NB4 (cell line): ENCODE measurements around the gene SLC51B.
A peak's percentile ranks its signal among the peaks of the same experiment; 100 is the strongest.

Experiments used
- DNase-seq: peaks from one replicate; pipeline ENCODE4 v3.0.0; 2010; ENCODE audit warnings: low read depth
- H3K4me3 ChIP-seq: one replicate; pipeline ENCODE4 v1.5.1; 2011; ENCODE audit warnings: mild to moderate bottlenecking, low read depth, low read length, moderate library complexity
- MAX ChIP-seq: IDR thresholded peaks from 2 replicates; pipeline ENCODE4 v1.6.1; 2011; ENCODE audit warnings: low read depth, low read length
- MYC ChIP-seq: IDR thresholded peaks from 2 replicates; pipeline ENCODE4 v1.6.1; 2011; ENCODE audit warnings: low read depth, low read length
- POLR2A ChIP-seq: IDR thresholded peaks from 2 replicates; pipeline ENCODE4 v1.6.1; 2011; ENCODE audit warnings: mild to moderate bottlenecking; ENCODE audit not compliant: insufficient read length; ENCODE audit errors: extremely low read depth
- TF ChIP-seq, protein P1 (sequence below): IDR thresholded peaks from one replicate; pipeline ENCODE4 v1.5.1; 2012; ENCODE audit warnings: low read depth, low read length

SLC51B gene

GRCh38 chr15:65085990-65086679, 40.9 kb downstream of the SLC51B start:
- DNase-seq = peak; percentile 46
- H3K4me3 ChIP-seq = no peak overlapping the region
- TF ChIP-seq, protein P1, sequence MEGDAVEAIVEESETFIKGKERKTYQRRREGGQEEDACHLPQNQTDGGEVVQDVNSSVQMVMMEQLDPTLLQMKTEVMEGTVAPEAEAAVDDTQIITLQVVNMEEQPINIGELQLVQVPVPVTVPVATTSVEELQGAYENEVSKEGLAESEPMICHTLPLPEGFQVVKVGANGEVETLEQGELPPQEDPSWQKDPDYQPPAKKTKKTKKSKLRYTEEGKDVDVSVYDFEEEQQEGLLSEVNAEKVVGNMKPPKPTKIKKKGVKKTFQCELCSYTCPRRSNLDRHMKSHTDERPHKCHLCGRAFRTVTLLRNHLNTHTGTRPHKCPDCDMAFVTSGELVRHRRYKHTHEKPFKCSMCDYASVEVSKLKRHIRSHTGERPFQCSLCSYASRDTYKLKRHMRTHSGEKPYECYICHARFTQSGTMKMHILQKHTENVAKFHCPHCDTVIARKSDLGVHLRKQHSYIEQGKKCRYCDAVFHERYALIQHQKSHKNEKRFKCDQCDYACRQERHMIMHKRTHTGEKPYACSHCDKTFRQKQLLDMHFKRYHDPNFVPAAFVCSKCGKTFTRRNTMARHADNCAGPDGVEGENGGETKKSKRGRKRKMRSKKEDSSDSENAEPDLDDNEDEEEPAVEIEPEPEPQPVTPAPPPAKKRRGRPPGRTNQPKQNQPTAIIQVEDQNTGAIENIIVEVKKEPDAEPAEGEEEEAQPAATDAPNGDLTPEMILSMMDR = peak; percentile 60
- TF ChIP-seq MYC (0 out of 2 replicates have a peak, but pooled peaks have one; percentile 9), POLR2A (no peak), MAX (no peak)

DNA sequence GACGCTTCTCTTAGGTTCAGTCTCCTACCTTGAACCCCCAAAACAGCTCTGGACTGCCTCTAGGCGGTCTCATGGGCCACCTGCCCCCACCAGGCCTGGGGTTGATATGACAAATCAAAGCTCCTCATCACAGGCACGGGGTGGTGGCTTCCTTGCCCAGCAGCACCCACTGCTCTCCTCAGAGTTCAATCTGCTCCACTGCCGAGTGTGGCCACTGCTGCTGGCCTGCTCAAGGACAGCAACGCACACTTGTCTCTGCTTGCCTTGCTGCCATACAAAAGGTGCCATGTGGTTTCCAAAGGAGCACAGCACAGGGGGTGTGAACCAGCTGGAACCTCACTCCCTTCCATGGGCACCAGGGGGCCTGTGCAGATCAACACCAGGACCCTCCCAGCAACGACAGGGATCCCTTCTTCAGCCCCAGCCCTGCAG, 41.5 kb downstream of the SLC51B start:
- no peak for TF ChIP-seq MAX
- H3K4me3 ChIP-seq = no peak overlapping the region
- DNase-seq = peak; percentile 27

- H3K4me3 ChIP-seq = no peak overlapping the region
- DNase-seq = no peak
- TF ChIP-seq, protein P1 = no peak
- TF ChIP-seq MYC = no peak
- TF ChIP-seq MAX = no peak
- no peak for TF ChIP-seq POLR2A
Measured at GRCh38 chr15:65087411-65087810, 42.2 kb downstream of the SLC51B start.

GRCh38 chr15:65087873-65088642, 42.9 kb downstream of the SLC51B start:
- TF ChIP-seq MYC (no peak), POLR2A (no peak), MAX (no peak)
- TF ChIP-seq, protein P1 = no peak
- DNase-seq = no peak
- H3K4me3 ChIP-seq = no peak overlapping the region

- TF ChIP-seq, protein P1 = no peak
- TF ChIP-seq POLR2A = no peak
- TF ChIP-seq MYC = no peak
- no peak for TF ChIP-seq MAX
- H3K4me3 ChIP-seq = no peak overlapping the region
- DNase-seq = no peak
Measured at GRCh38 chr15:65088643-65089021, 43.4 kb downstream of the SLC51B start.

DNA sequence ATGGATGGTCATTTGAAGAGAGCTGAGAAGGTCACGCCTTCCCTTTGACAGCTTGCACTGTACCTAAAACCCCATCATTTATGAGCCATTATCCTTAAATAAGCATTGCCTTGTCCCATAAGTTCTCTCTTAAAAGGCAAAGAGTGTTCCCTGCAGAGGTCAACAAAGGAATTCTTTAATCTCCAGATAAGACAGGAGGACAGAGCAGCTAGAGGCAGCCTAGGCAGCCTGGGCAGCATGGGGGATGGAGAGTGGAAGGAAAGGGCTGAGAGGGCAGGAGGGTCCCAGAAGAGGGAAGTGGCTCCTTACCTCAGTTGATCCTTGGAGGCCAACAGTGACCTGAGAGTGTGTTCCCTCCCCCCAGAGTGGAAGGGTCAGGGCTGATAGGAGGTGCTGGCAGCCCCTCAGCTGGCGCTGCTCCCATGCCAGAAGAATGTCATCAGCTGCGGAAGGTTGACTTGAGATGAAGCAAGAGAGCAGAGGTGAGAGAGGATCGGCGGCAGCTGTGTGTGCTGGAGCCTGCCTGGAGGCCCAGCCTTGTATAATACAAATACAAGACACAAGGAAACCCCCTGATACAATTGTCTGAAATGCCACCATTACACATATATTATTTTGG, 44.1 kb downstream of the SLC51B start:
- H3K4me3 ChIP-seq = no peak overlapping the region
- no peak for TF ChIP-seq MAX
- no peak for TF ChIP-seq POLR2A
- TF ChIP-seq, protein P1 = no peak
- TF ChIP-seq MYC = no peak
- no peak for DNase-seq
